GM18517 (cell line): ENCODE results near the gene S100A9.

Experiments
- ATAC-seq: cut with Tn5 transposase; IDR thresholded peaks from one replicate; pipeline ENCODE4 v1.9.1; 2021; ENCODE audit warnings: mild to moderate bottlenecking, moderate library complexity; ENCODE audit not compliant: unreplicated experiment

Gene S100A9

DNA sequence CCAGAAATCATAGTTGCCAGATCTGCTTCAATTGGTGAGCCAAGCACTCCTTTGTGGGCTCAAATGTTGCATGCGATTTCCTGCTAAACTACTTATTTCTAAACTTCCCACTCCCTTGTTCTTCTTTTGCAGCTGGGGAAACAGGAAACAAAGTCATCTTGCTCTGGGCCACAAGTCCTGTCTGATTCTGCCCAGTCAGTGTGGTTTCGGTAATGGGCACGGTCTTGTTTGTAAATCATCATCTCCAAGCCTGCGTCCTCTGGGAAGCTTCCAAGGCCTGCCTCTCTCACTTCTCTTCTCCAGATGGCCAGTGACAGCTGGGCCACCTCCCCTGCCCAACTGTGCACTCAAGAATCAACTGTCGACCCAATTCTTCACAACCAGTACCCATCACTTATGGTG lies 28.8 kb downstream of the S100A9 start:
- no peak for ATAC-seq

DNA sequence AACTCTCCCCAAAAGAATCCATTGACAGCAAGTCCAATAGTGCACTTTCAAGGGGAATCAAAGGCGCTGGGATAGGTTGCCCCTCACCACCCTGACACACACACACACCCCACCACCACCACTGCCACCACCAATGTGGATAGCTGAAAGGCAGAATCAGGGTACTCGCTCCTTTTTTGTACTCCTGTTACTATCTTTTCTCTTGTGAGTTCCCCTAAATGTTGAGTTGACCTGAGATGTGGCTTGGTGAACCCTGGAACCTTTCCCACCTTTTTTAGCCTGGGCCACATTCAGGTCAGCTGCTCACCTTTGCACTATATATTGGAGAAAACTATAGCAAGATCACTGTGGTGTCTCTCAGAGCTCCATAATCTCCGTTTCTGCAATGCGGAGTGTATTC lies 29.3 kb downstream of the S100A9 start:
- no peak for ATAC-seq

DNA sequence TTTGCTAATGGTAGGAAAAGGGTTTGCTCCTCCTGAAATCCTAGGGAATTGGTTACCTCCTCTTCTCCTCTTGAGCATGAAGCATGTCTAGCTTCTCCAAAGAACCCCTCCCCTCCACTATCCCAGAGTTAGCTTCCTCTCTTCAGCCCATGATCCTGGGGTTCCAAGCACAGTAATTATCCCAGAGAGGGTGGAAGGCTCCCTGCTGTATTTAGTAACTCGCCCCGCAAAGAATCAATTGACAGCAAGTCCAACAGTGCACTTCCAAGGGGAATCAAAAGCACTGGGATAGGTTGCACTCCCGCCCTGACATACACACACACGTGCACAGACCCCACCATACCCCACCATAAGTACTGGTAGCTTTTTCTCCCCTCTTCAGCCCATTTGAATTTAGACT lies 30.1 kb downstream of the S100A9 start:
- ATAC-seq, result no peak

DNA sequence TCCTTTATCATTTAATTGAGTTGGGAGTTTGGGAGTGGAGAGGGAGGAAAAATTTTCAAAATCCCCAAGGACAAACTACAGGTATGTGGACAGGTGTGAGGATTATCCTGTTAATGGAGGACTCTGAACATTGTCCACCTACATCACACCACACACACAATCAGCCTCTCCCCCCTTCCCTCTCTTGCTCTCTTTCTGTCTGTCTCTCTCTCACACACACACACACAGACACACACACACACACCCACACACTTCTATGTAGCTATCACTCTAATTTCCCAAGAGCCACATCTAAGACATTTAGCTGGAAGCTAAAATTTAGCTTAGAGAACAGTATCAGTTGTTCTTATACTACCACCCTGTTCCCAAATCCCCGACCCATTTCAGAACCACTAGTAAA lies 31.7 kb downstream of the S100A9 start:
- ATAC-seq, result no peak

DNA sequence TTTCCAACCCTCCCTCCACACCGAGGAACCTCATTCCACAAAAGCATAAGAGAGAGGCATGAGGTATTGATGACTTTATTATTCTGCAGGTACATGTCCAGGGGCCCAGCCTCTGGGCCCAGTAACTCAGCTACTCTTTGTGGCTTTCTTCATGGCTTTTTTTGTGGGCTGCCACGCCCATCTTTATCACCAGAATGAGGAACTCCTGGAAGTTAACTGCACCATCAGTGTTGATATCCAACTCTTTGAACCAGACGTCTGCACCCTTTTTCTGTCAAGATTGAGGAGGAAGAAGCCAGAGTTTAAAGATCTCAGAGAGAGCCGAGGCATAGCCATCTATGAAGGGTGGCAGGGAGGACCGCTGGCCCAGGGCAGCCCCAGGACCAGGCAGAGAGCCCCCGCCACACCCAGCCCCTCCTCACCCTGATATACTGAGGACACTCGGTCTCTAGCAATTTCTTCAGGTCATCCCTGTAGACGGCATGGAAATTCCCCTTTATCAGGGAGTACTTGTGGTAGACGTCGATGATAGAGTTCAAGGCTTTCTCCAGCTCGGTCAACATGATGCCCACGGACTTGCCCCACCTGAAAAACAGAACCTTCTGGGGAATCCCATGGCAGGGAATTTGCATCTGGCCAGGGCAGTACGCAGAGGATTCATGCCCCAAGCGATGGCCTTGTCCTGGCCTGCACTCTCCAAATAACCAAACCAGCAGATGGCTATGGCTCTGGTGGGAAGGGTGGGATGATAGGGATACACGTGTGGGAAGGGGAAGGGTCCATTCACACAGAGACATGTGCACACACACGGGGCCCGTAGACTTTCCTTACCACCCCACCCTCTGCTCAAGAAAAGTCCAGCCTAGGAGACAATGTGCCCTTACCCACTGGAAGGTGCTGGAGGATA lies 32.6 kb downstream of the S100A9 start:
- no peak for ATAC-seq

DNA sequence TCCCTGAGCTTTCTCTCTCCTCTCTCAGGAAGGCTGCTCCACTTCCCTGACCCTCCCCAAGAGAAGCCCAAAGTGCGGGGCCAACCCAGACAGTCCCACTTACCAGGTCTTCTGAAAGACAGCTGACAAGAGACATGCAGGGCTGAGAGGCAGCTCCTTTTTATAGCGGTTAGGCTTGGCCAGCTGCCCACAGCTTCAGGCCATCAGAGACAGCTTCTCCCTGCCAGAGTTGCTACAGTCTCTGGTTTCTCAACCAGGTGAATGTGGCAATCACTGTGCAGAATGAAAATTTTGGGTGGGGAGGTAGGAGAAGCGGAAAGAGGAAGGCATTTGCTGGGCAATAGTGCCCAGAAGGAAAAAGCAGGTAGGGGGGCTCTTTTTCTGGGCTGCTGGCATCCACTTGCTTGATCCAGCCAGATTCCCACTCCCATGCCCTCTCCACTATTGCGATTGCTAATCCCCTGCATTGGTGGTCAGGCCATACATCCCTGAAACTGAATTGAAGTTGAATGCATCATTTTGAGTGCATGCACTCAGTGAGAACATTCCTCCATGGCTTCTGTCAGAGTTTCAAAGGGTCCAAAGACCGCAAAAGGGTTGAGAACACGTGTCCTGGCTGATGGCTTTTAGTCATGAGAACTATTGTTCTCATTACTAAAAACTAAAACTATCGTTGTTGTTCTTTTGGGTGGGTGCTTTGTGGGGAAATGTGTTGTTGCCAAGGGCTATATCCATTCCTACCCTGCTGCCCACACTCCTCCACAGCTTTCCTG lies 33.5 kb downstream of the S100A9 start, which contains the start of gene S100A8:
Gene S100A8, minus strand, starts transcription at position 136 of the 773 bp plus-strand sequence. CDS start 538 bp downstream, outside the sequence.
- ATAC-seq, result no peak

DNA sequence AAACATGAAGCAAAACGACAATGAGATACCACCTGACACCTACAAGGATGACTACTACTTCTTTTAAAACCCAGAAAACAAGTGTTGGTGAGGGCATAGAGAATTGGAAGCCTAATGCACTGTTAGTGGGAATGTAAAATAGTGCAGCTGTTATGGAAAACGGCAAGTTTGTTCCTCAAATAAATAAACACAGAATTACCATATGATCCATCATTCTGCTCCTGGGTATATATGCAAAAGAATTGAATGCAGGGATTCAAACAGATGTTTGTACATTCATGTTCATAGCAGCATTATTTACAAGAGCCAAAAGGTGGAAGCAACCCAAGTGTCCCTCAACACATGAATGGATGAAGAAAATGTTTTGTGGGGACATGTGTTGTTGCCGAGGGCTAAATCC lies 34.6 kb downstream of the S100A9 start:
- no peak for ATAC-seq

DNA sequence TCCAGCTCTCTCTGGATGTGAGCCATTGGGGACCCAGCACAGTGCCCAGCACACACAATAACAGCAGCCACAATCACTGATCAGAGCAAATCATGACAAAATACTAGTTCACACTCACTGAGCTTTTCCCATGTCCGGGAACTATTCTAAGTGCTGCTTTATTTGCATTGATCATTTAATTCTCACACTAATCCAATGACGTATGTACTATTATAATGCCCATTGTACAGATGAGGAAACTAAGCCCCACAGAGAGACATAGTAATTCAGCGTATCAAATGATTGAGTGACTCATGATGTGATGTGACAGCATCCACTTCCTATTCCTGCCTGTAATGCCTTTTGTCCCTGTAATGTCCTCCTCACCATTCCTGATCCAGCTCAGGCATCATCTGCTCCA lies 35.2 kb downstream of the S100A9 start:
- no peak for ATAC-seq

DNA sequence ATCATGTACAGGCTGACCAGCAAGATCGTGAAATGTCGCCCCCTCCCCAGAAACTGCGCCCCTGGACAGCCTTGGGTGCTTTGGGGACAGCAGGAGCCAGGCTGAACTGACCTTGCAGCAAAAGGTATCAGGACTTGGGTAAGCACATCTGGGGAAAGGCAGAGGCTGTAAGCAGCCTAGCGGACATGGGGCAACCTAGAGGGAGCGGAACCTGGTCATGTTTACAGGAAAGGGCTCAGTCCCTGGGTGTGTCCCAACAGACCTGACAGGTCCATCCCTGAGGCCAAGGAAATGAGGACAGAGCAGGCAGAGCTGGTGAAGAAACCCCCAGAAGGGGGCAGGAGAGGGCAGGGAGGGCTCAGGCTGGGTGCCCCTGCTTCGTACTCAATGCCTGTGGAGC lies 36.3 kb downstream of the S100A9 start:
- no peak for ATAC-seq

DNA sequence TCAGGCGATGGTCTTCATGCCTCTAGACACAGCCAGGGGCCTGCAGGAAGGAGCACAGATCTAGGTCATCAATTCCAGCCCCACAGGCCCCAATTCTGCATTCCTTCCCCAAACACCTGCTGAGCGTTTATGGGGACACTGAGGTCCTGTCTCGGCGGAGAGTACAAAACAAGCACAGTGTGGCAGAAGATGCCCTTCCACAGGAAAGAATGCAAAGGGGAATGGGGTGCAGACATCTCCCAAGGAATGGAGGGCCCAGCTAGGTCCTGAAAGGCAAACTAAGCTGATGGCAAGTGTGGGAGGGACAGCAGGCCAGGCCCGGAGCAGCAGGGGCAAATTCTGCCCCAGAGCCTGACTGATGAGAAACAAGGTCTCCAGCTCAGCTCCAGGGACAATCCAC lies 36.7 kb downstream of the S100A9 start:
- no peak for ATAC-seq

DNA sequence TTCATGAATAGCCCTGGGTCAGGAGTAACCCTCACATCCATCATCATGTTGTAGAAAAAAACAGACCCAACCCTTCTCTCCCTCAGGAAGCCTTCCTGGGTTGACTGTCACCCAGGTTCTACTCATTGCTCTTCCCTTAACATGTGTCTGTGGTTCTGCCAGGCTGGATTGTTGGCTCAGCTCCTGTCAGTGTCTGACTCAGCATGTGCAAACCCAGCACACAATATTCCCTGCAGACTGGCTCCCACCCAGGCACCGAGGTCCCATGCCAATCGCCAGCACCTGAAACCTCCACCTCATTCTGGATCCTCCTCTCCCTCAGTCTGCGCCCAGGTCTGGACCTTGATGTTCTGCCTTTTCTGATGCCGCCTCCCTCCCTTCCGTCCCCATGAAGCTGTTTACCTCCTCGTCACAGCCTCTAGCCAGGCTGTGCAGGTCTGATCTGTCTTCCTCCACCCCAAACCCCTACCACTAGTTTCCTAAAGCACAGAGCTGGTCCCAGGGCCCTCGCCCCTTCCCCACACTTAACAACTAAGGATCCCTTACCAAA lies 37.6 kb downstream of the S100A9 start:
- no peak for ATAC-seq

DNA sequence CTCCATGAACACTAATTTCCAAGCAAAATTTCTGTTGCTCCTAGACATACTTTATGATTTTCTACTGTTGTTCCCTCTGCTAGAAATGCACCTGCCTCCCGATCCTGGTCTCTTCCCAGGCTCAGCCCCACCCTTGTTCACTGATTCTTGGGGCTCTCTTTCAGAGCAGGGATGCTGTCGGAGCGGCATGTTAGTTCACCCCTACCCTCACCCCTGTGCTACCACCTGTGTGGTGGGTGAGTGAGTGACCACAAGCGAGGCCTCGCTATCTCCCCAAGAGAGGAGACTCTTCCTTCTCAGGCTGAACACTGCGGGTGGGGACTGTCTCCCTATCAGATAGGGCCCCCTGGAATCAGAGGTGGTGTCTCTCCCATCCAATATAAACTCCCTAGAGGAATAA lies 38.1 kb downstream of the S100A9 start:
- ATAC-seq, result no peak

DNA sequence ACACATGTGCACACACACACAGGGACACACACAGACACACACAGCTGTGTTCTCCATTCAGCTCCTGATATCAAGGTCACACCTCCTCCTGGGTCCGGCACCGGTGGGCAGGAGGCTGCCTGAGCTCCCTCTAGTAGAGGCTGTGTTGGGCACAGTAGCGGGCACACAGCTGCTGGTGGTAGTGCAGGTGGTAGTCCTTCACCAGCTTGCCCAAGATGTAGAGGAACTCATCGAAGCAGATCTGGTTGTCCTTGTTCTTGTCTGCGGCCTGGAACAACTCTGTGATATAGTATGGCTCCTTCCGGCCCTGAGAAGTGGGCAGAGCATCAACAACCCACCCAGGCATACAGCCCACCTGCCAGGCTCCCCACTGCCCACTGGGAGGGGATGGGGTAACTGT lies 38.8 kb downstream of the S100A9 start:
- ATAC-seq, result no peak

DNA sequence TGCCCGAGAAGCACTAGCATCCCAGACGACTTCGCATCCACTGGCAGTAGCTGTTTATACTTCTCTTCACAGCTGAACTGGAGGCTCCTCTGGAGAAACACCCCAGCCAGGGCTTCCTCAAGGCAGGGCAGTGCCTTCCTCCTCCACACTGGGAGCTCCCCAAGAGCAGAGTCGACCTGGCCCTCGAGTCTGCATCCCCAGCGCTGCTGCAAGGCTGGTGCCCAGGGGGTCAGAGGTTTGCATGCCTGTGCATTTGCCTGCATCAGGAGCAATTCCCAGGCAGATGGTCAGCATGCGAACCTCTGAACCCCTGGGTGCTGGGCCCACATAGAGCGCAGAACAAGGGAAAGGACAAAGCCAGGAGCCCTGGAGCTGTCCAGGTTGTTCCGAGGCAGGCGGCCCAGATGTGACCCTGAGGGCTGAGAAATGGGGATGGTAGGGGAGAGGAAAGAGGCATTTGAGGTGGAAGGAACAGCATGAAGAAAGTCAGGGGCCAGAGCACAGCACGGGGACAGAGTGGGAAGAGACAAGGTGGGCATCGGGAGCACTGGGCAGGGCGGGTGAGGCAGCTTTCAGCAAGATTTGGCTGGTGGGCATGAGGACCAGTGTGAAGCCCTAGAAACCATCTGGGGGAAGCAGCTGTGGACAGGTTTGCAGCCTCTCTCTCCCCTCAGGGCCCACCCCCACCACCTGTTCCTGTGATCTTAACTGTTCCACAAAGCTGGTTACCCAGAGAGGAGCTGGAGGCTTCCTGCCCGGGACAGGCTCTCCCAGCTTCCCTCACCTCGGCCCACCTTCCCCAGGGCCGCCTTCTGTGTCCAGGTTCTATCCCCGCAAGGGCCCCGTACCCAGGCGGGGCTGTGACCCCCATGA lies 39.6 kb downstream of the S100A9 start:
- ATAC-seq, result no peak

DNA sequence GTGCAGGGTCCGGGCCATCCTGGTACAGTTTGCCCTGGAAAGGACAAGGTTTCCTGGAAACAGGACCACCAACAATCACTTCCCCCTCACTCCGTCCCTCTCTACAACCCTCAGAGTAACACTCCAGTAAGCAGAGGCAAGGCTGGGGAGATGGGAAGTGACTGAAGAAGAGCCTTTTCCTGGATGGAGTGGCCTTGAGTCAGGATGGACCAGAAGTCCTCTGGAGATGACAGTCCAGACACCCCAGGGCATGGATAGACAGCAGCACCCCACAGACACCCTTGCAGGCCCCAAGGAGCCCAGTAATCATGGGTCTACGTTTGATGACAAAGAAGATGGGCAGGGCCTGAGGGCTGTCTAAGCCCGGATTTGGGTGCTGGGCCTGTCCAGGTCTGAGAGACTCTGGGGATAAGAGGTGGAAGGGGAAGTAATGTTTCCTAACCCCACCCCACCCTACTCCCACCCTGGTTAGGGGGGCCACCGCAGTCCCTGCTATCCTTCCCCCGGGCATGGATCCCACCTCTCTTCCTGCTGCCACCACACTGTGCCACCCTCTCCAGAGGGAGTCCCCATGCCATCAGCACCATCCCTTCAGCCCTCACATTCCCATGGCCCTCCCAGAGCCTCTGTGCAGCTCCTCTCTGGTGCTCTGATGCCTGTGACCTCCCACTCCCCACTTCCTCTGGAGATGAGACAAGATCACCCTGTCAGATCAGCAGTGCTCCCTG lies 40.4 kb downstream of the S100A9 start:
- ATAC-seq, result no peak

DNA sequence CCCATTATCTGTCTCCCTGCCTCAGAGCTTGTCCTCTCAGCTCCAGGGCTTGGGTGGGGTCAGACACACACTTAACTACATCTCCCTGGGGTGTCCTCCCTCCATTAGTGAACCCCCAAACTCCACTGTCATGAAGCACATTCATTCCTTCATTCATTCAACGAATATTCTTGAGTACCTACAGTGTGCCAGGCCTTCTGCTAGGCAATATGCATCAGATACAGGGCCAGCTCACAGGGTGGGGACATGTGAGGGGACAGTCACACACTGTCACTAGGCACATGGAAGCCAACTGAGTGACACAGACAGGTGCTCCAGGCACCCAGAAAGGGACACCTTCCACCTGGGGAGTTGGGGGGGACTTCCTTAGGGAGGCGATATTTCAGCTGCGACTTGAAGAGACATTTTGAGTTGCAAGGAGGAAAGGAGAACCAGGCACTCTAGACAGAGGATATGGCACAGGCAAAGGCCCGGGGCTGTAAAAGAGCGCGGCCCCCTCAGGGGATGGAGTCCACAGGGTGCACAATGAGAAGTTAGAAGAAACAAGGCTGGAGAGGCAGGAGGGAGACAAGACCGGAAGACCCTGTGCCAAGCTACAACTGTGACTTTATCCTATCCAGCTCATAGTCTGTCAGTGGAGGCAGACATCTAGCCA lies 41.9 kb downstream of the S100A9 start:
- ATAC-seq, result no peak

DNA sequence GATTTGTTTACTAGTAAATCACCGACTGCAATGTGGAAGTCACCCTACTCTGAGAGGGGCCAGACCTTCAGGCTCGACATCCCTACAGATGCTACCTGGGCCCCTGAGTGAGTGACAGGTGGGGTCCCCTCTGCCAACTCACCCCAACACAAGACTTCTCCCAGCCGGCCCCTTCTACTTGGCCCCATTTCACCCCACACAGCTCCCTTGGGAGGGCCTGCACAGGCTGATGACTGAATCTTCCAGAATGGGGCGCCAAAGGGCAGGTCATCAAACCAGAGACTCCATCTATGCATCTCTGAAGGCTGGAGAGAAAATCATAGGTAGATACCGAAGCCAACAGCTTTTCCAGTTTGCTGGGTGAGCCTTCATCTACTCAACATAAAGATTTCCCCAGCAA lies 42.6 kb downstream of the S100A9 start:
- no peak for ATAC-seq

DNA sequence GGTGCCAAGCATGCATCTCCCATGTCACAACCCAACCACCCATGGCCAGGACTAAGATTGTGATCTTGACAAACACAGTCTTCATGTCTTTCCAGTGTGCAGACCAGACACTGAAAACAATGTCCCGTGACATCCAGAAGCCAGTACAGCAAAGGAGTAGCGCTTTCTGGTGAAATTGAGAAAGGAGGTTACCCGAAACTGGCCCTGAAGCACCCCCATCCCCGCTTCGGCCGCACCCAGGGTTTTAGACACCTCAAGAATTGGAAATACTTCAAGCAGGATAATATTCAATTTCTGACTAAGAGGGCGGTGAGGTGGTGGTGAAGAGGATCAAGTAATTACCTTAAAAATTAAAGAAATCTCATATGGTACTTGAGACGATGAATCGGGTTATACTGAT lies 43.8 kb downstream of the S100A9 start:
- ATAC-seq, result no peak

DNA sequence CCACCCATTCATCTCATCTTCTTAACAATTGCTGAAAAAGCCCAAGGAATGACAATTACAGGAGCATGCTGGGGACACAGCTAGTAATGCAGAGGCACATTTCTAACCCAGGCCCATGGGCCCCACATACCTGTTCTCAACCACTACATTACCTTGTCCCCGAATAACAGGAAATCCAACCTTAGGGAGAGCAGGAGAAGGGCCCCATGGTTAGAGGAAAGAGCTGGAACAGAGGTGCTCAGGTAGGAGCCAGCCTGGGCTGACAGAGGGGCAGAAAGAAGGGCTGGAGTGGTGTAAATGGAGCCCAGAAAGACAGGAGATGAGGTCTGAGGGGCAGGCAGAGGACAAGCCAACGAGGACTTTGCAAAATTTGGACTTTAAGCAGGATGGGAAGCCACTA lies 44.6 kb downstream of the S100A9 start:
- no peak for ATAC-seq
